ENCODE results near the gene SEPTIN8. TPM values are rescaled to one million over a fixed set of nuclear protein-coding genes. Genes with fewer than 3 reads are reported as not detected.

The SEPTIN8 gene
- polyA plus RNA-seq, 4 donors, result 52.7 to 85.2 (median 83.8) TPM

- DNase-seq (ENCODE audit: low read depth in 4 of 4, low spot score in 3 of 4), result no peak
These were observed 9.9 kb downstream of the SEPTIN8 start for GRCh38 chr5:132767150-132767549.

- no peak for DNase-seq (ENCODE audit: low read depth in 4 of 4, low spot score in 3 of 4)
These were observed 10.3 kb downstream of the SEPTIN8 start for GRCh38 chr5:132766806-132767055.

- DNase-seq (ENCODE audit: low read depth in 4 of 4, low spot score in 3 of 4), result no peak
These were observed 10.8 kb downstream of the SEPTIN8 start for GRCh38 chr5:132766020-132766805.

- no peak for DNase-seq (ENCODE audit: low read depth in 4 of 4, low spot score in 3 of 4)
These were observed 11.6 kb downstream of the SEPTIN8 start for GRCh38 chr5:132765311-132766019.

GRCh38 chr5:132764671-132765238 lies 12.3 kb downstream of the SEPTIN8 start:
- DNase-seq (ENCODE audit: low read depth in 4 of 4, low spot score in 3 of 4), result no peak

GRCh38 chr5:132764051-132764450 lies 13.0 kb downstream of the SEPTIN8 start:
- DNase-seq (ENCODE audit: low read depth in 4 of 4, low spot score in 3 of 4), result no peak

GRCh38 chr5:132763181-132764036 lies 13.6 kb downstream of the SEPTIN8 start:
- no peak for DNase-seq (ENCODE audit: low read depth in 4 of 4, low spot score in 3 of 4)

- no peak for DNase-seq (ENCODE audit: low read depth in 4 of 4, low spot score in 3 of 4)
These were observed 14.6 kb downstream of the SEPTIN8 start for GRCh38 chr5:132762246-132763000.

- DNase-seq (ENCODE audit: low read depth in 4 of 4, low spot score in 3 of 4), result no peak
These were observed 15.5 kb downstream of the SEPTIN8 start for GRCh38 chr5:132761321-132762240.

- DNase-seq (ENCODE audit: low read depth in 4 of 4, low spot score in 3 of 4), result no peak
These were observed 16.3 kb downstream of the SEPTIN8 start for GRCh38 chr5:132760601-132761317.

- no peak for DNase-seq (ENCODE audit: low read depth in 4 of 4, low spot score in 3 of 4)
These were observed 17.0 kb downstream of the SEPTIN8 start for GRCh38 chr5:132760049-132760420.

GRCh38 chr5:132759114-132760048 lies 17.7 kb downstream of the SEPTIN8 start:
- no peak for DNase-seq (ENCODE audit: low read depth in 4 of 4, low spot score in 3 of 4)

GRCh38 chr5:132758451-132758850 lies 18.6 kb downstream of the SEPTIN8 start:
- DNase-seq (ENCODE audit: low read depth in 4 of 4, low spot score in 3 of 4), result no peak

- no peak for DNase-seq (ENCODE audit: low read depth in 4 of 4, low spot score in 3 of 4)
These were observed 20.5 kb downstream of the SEPTIN8 start for GRCh38 chr5:132756542-132756941.

- no peak for DNase-seq (ENCODE audit: low read depth in 4 of 4, low spot score in 3 of 4)
These were observed 22.1 kb downstream of the SEPTIN8 start for GRCh38 chr5:132754947-132755346.

- DNase-seq (ENCODE audit: low read depth in 4 of 4, low spot score in 3 of 4), result no peak
These were observed 22.9 kb downstream of the SEPTIN8 start for GRCh38 chr5:132754111-132754510.

GRCh38 chr5:132753135-132753987 lies 23.7 kb downstream of the SEPTIN8 start:
- no peak for DNase-seq (ENCODE audit: low read depth in 4 of 4, low spot score in 3 of 4)

Data from left renal pelvis (tissue), 4 donors.